HepG2 (cell line): ENCODE data around the gene VCAN. TPM values are rescaled to one million over a fixed set of nuclear protein-coding genes. Genes with fewer than 3 reads are reported as not detected.
A peak's percentile ranks its signal among the peaks of the same experiment; 100 is the strongest.

ENCODE experiments used
- ATAC-seq: fragments of 200-7000 bp; cut with Tn5 transposase; 3 replicates; pipeline ENCODE4 v1.9.1; 2020; ENCODE audit warnings: mild to moderate bottlenecking, moderate library complexity
- BruUV-seq: library from RNA; stranded (reverse); fragments of 400-500 nt; replicated peaks from 2 replicates; lab custom pipeline; 2021; lab: Mats Ljungman, UMichigan
- CTCF ChIA-PET: fragments of 300-600 bp; formaldehyde crosslinking; extraction: SDS; loops from one replicate; lab custom pipeline; 2021; ENCODE audit warnings: low total read pairs, inconsistent platforms, low intra/inter-chr PET ratio; lab: Yijun Ruan, JAX
- POLR2A ChIA-PET: fragments of 350-600 bp; sonication (Branson Sonifier 250); formaldehyde crosslinking; loops from one replicate; lab custom pipeline; 2020; ENCODE audit warnings: antibody characterized with exemption, inconsistent platforms; lab: Yijun Ruan, JAX
- DNase-seq: peaks from one replicate; pipeline ENCODE4 v3.0.0-alpha.2; 2015; ENCODE audit warnings: low spot score
- FAIRE-seq: peaks from 3 replicates; lab custom pipeline; 2011; peaks lifted over from hg19 to GRCh38; lab: Jason Lieb, UNC
- H2AFZ ChIP-seq: one replicate; pipeline ENCODE4 v1.6.1; 2011; ENCODE audit warnings: low read length, inconsistent platforms
- H3K27ac ChIP-seq: fragments of 300-600 bp; 3 replicates; pipeline ENCODE4 v1.8.0; 2011; ENCODE audit warnings: mixed run types, mild to moderate bottlenecking, mixed read lengths, low read length, inconsistent platforms; ENCODE audit not compliant: insufficient read depth; ENCODE audit errors: extremely low read length
- H3K27me3 ChIP-seq, 2 experiments: fragments of 200-600 bp in 1 of 2; 2 replicates in 1 of 2; 3 replicates in 1 of 2; pipeline versions ENCODE4 v1.6.0 to v1.8.0; 2011; ENCODE audit warnings: low read length in 2 of 2, mild to moderate bottlenecking in 2 of 2, moderate library complexity in 2 of 2, inconsistent platforms in 1 of 2; ENCODE audit not compliant: insufficient read depth in 2 of 2, control insufficient read depth in 1 of 2
- H3K36me3 ChIP-seq, 2 experiments: fragments of 200-600 bp in 1 of 2; replicated peaks in 1 of 2; 2 replicates in 1 of 2; 3 replicates in 1 of 2; pipeline versions ENCODE4 v1.5.1 to v1.8.0; 2011; ENCODE audit warnings: low read length in 2 of 2, inconsistent platforms in 1 of 2; ENCODE audit not compliant: insufficient read depth in 2 of 2, control insufficient read depth in 1 of 2
- H3K4me1 ChIP-seq: 2 replicates; pipeline ENCODE4 v1.5.1; 2012; ENCODE audit warnings: low read length, inconsistent platforms; ENCODE audit not compliant: insufficient read depth
- H3K4me2 ChIP-seq: 2 replicates; pipeline ENCODE4 v1.6.0; 2011; ENCODE audit warnings: low read depth, low read length, inconsistent platforms
- H3K4me3 ChIP-seq, 3 experiments: fragments of 200-600 bp in 1 of 3; sonication (generic), shearing (Covaris generic) in 1 of 3; replicated peaks in 1 of 3; 2 replicates each; pipeline ENCODE4 v1.5.1; 2011 to 2016; ENCODE audit warnings: low read length in 3 of 3, inconsistent platforms in 2 of 3, low read depth in 2 of 3, mild to moderate bottlenecking in 2 of 3, control low read depth in 1 of 3, mixed read lengths in 1 of 3; ENCODE audit not compliant: insufficient read depth in 1 of 3
- H3K79me2 ChIP-seq: one replicate; pipeline ENCODE4 v1.6.1; 2011; ENCODE audit warnings: low read length, inconsistent platforms; ENCODE audit not compliant: insufficient read depth
- H3K9ac ChIP-seq: 2 replicates; pipeline ENCODE4 v1.6.0; 2011; ENCODE audit warnings: mild to moderate bottlenecking, low read depth, low read length, inconsistent platforms; ENCODE audit not compliant: insufficient read depth
- H3K9me3 ChIP-seq: 2 replicates; pipeline ENCODE4 v1.5.1; 2012; ENCODE audit warnings: mild to moderate bottlenecking, low read length
- H4K20me1 ChIP-seq: 2 replicates; pipeline ENCODE4 v1.6.0; 2011; ENCODE audit warnings: inconsistent platforms, mild to moderate bottlenecking, low read length, moderate library complexity; ENCODE audit not compliant: insufficient read depth
- RAD51 ChIP-seq: fragments of 450-650 bp; IDR thresholded peaks from 2 replicates; pipeline ENCODE4 v1.6.1; 2016; ENCODE audit warnings: borderline replicate concordance
- SOX5 ChIP-seq: IDR thresholded peaks from 2 replicates; pipeline ENCODE4 v1.6.1; 2016; ENCODE audit warnings: borderline replicate concordance
- SOX6 ChIP-seq, 2 experiments: fragments of 450-650 bp in 1 of 2; sonication (generic) in 1 of 2; formaldehyde crosslinking in 1 of 2; IDR thresholded peaks; 2 replicates each; pipeline versions ENCODE4 v1.4.0 to v1.6.1; 2017 to 2020; ENCODE audit warnings: antibody characterized with exemption in 1 of 2, mild to moderate bottlenecking in 1 of 2, missing genetic modification reagents in 1 of 2
- ZMYM2 ChIP-seq: sonication (generic); formaldehyde crosslinking; IDR thresholded peaks from 2 replicates; pipeline ENCODE4 v1.8.0; 2022; ENCODE audit warnings: mild to moderate bottlenecking, missing genetic modification reagents
- ZNF251 ChIP-seq: sonication (generic); formaldehyde crosslinking; IDR thresholded peaks from 2 replicates; pipeline ENCODE4 v1.9.0; 2021; ENCODE audit warnings: mild to moderate bottlenecking, missing genetic modification reagents
- ZNF501 ChIP-seq: sonication (generic); formaldehyde crosslinking; IDR thresholded peaks from 2 replicates; pipeline ENCODE4 v1.5.1; 2020; ENCODE audit warnings: mild to moderate bottlenecking, moderate library complexity, missing genetic modification reagents
- WGBS: methylation state at CpG from one replicate; pipeline ENCODE4 v1.1.6; 2017; ENCODE audit warnings: low lambda C conversion rate; 5-methylcytosine and 5-hydroxymethylcytosine counted together
- in situ Hi-C: cut with HindIII; loops from 2 replicates; pipeline ENCODE4 v1.10.0; 2017; ENCODE audit warnings: low pct_unique_long_range_greater_than_20kb; ENCODE audit not compliant: extremely low pct_ligation_motif_present
- intact Hi-C: fragments of 100-400 bp; cut with micrococcal nuclease; formaldehyde crosslinking; loops from one replicate; pipeline ENCODE4 v1.10.0; 2022; ENCODE audit not compliant: unreplicated experiment
- polyA plus RNA-seq, 8 experiments: library from polyadenylated mRNA; depleted of rRNA in 3 of 8; stranded (reverse) in 7 of 8; unstranded in 1 of 8; fragments of >200 nt; fragmentation: Illumina TruSeq in 4 of 8; extraction: Trizol in 4 of 8; gene quantifications; 2 replicates each; pipeline versions ENCODE4 v1.2.1 to v1.2.3, GENCODE V29; 2011 to 2016; ENCODE audit warnings: low read depth in 4 of 8, missing spikeins in 1 of 8, mixed read lengths in 1 of 8; ENCODE audit not compliant: insufficient read depth in 1 of 8
- total RNA-seq, 5 experiments: library from RNA; depleted of rRNA; stranded (reverse); fragments of >200 nt; fragmentation: Illumina TruSeq; extraction: Trizol; gene quantifications; 2 replicates each; pipeline ENCODE4 v1.2.3, GENCODE V29; 2016; ENCODE audit warnings: low read depth in 1 of 5
- TF ChIP-seq, protein P1 (sequence below): sonication (generic); formaldehyde crosslinking; IDR thresholded peaks from 2 replicates; pipeline ENCODE4 v1.5.1; 2020; ENCODE audit warnings: mild to moderate bottlenecking, missing genetic modification reagents, moderate library complexity

VCAN gene
- total and polyA plus RNA-seq, 2 of the 13 experiments (the other 11 are each of a cell fraction or from before 2014, with no cell fraction given), result 1.2 to 3.5 TPM

DNA sequence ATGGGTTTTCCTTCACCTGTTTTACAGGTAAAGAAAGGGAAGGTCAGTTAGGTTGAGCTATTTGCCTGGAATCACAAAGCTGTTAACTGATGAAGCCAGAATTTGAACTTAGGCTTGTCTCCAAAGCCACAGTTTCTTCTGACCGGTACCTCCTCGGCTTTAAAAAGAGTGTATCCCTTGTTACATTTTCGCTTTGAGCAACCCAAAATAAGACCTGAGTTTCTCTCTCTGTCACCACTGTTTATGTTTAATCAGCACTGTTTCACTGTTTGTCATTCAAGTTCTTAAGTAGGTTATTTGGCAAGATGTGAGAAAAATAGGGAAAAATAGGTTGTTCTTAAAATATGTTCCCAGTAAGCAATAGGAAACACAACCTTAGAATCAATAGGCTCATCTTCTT lies 84.6 kb downstream of the VCAN start (continued):
- TF ChIP-seq, protein P1, sequence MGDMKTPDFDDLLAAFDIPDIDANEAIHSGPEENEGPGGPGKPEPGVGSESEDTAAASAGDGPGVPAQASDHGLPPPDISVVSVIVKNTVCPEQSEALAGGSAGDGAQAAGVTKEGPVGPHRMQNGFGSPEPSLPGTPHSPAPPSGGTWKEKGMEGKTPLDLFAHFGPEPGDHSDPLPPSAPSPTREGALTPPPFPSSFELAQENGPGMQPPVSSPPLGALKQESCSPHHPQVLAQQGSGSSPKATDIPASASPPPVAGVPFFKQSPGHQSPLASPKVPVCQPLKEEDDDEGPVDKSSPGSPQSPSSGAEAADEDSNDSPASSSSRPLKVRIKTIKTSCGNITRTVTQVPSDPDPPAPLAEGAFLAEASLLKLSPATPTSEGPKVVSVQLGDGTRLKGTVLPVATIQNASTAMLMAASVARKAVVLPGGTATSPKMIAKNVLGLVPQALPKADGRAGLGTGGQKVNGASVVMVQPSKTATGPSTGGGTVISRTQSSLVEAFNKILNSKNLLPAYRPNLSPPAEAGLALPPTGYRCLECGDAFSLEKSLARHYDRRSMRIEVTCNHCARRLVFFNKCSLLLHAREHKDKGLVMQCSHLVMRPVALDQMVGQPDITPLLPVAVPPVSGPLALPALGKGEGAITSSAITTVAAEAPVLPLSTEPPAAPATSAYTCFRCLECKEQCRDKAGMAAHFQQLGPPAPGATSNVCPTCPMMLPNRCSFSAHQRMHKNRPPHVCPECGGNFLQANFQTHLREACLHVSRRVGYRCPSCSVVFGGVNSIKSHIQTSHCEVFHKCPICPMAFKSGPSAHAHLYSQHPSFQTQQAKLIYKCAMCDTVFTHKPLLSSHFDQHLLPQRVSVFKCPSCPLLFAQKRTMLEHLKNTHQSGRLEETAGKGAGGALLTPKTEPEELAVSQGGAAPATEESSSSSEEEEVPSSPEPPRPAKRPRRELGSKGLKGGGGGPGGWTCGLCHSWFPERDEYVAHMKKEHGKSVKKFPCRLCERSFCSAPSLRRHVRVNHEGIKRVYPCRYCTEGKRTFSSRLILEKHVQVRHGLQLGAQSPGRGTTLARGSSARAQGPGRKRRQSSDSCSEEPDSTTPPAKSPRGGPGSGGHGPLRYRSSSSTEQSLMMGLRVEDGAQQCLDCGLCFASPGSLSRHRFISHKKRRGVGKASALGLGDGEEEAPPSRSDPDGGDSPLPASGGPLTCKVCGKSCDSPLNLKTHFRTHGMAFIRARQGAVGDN (CRISPR knock-in tag), result no peak
- no peak for TF ChIP-seq ZNF251 (CRISPR knock-in tag)
- TF ChIP-seq, all 625 proteins: peak for 0

DNA sequence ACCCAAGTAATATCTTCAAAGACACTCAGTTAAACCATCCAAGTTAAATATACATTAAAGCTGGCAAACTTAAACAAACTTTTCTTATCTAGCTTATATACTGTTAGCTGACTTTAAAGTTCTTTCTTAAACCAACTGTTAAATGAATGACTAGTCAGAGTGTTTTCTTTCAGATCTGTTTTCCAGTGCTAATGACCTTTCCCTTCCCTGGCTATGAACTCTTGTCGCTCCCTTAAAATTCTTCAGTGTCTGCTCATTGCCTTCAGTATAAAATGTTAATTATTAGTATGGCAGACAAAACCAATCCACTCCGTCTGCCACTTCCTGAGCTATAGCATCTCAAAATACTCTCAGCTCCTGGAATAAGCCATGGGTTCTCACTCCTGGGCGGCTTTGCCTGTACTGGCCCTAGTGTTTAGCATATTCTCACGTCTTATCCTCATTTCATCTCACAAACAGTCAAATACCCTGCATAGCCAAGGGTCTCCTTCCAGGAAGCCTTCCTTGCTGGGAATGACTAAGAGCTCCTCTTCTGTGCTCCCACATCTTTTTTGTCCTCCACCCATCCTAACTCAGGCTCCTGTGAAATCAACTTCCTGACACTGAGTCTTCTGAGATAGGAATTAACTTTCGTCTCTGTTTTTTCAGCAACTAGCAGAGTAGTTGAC lies 87.7 kb downstream of the VCAN start:
- Histone ChIP-seq H3K36me3 (no peaks in the 10 kb centered on the region), H3K27ac (no peak overlapping the region), H3K79me2 (no peaks in the 10 kb centered on the region), H3K9me3 (no peaks in the 10 kb centered on the region), H3K4me3 (no peak overlapping the region), H2AFZ (no peak overlapping the region), H3K27me3 (peaks cover 0 to 4% of the 10 kb centered on the region in 2 experiments; a peak in 1 of 5 replicates), H3K4me1 (peaks cover 27% of the 10 kb centered on the region)
- ChIA-PET POLR2A (no interaction called here), CTCF (no interaction called here)
- intact Hi-C loops, result no loop called here
- BruUV-seq, result no TSS peak
- in situ Hi-C loops, result loop anchor here (25.0 kb wide), 1 partner anchor 472 kb away; the partner anchor contains the start of genes TMEM167A and XRCC4
- FAIRE-seq (no peak), DNase-seq (peak; percentile 17)
- TF ChIP-seq SOX5 (CRISPR knock-in tag), result 0 out of 2 replicates have a peak, but pooled peaks have one; percentile 20
- TF ChIP-seq RAD51, result no peak
- TF ChIP-seq ZMYM2 (CRISPR knock-in tag), result no peak
- no peak for TF ChIP-seq SOX6 (IDR thresholded peaks at IDR 0.05)
- 0 out of 2 replicates have a peak, but pooled peaks have one; percentile 12 for TF ChIP-seq SOX6 (CRISPR knock-in tag; IDR thresholded peaks at IDR 0.05)
- no peak for TF ChIP-seq ZNF501 (CRISPR knock-in tag)
- TF ChIP-seq, all 625 proteins: peak for 2
- no peaks in the 10 kb centered on the region for H4K20me1 ChIP-seq
- H3K4me2 ChIP-seq, result no peak overlapping the region
- H3K9ac ChIP-seq, result no peak overlapping the region
- 47% methylated on average over 5 of the region's 5 CpGs for WGBS
- ATAC-seq, result no peak
